Neural cell (in vitro differentiated cells): ENCODE measurements around the gene FAM228B. TPM values are rescaled to one million over a fixed set of nuclear protein-coding genes. Genes with fewer than 3 reads are reported as not detected.

ENCODE experiments used
- H2AFZ ChIP-seq: fragments of 200-600, 300-800 bp; sonication (generic), shearing (Covaris generic); 2 replicates; pipeline ENCODE4 v1.6.0; 2014; ENCODE audit warnings: low read depth, mild to moderate bottlenecking, antibody characterized with exemption, low read length, moderate library complexity
- H3F3A ChIP-seq: fragments of 200-600 bp; shearing (Covaris generic); 2 replicates; pipeline ENCODE4 v1.6.1; 2016; ENCODE audit warnings: mild to moderate bottlenecking, moderate library complexity, mixed read lengths, antibody characterized with exemption, low read length; ENCODE audit not compliant: insufficient read depth, poor library complexity, severe bottlenecking
- H3K27ac ChIP-seq: fragments of 200-600, 300-800 bp; sonication (generic), shearing (Covaris generic); 2 replicates; pipeline ENCODE4 v1.5.1; 2014; ENCODE audit warnings: mild to moderate bottlenecking, low read length, moderate library complexity
- H3K27me3 ChIP-seq: fragments of 300-800, 200-600 bp; sonication (generic), shearing (Covaris generic); 2 replicates; pipeline ENCODE4 v1.6.0; 2014; ENCODE audit warnings: mild to moderate bottlenecking, low read depth, low read length, moderate library complexity; ENCODE audit not compliant: insufficient read depth
- H3K36me3 ChIP-seq: fragments of 300-800, 200-600 bp; sonication (generic), shearing (Covaris generic); 2 replicates; pipeline ENCODE4 v1.5.1; 2014; ENCODE audit warnings: mild to moderate bottlenecking, antibody characterized with exemption, low read length, moderate library complexity; ENCODE audit not compliant: insufficient read depth
- H3K4me2 ChIP-seq: fragments of 300-800, 200-600 bp; sonication (generic), shearing (Covaris generic); 2 replicates; pipeline ENCODE4 v1.6.0; 2014; ENCODE audit warnings: mild to moderate bottlenecking, low read length
- H3K4me3 ChIP-seq: fragments of 300-800, 200-600 bp; sonication (generic), shearing (Covaris generic); 2 replicates; pipeline ENCODE4 v1.5.1; 2014; ENCODE audit warnings: mild to moderate bottlenecking, low read length, moderate library complexity
- H3K79me2 ChIP-seq: fragments of 200-600 bp; shearing (Covaris generic); replicated peaks from 2 replicates; pipeline ENCODE4 v1.6.0; 2014; ENCODE audit warnings: mild to moderate bottlenecking, low read length, moderate library complexity; ENCODE audit not compliant: insufficient read depth
- H3K9ac ChIP-seq: fragments of 300-800, 200-600 bp; sonication (generic), shearing (Covaris generic); 2 replicates; pipeline ENCODE4 v1.6.1; 2016; ENCODE audit warnings: mild to moderate bottlenecking, low read length, mixed read lengths
- H3K9me2 ChIP-seq: fragments of 200-600 bp; shearing (Covaris generic); 2 replicates; pipeline ENCODE4 v1.6.1; 2016; ENCODE audit warnings: mild to moderate bottlenecking, low read length, mixed read lengths; ENCODE audit not compliant: insufficient read depth
- H3K9me3 ChIP-seq: fragments of 200-600, 300-800 bp; sonication (generic), shearing (Covaris generic); 2 replicates; pipeline ENCODE4 v1.6.1; 2016; ENCODE audit warnings: mild to moderate bottlenecking, mixed run types, low read length, moderate library complexity, mixed read lengths
- H4K20me1 ChIP-seq: fragments of 200-600 bp; shearing (Covaris generic); 2 replicates; pipeline ENCODE4 v1.6.1; 2016; ENCODE audit warnings: mild to moderate bottlenecking, mixed run types; ENCODE audit not compliant: insufficient read depth
- CTCF ChIP-seq: fragments of 450-650 bp; IDR thresholded peaks from 2 replicates; pipeline ENCODE4 v1.5.1; 2014; ENCODE audit warnings: antibody characterized with exemption, mild to moderate bottlenecking, moderate library complexity; ENCODE audit not compliant: poor library complexity, severe bottlenecking
- EP300 ChIP-seq: fragments of 450-650 bp; conservative IDR thresholded peaks from 2 replicates; pipeline ENCODE4 v1.6.1; 2014; ENCODE audit warnings: antibody characterized with exemption, mild to moderate bottlenecking, moderate library complexity; ENCODE audit not compliant: poor library complexity, severe bottlenecking
- EZH2 ChIP-seq: fragments of 200-600, 300-800 bp; shearing (Covaris generic), sonication (generic); IDR thresholded peaks from 2 replicates; pipeline ENCODE4 v1.6.1; 2014; ENCODE audit warnings: antibody characterized with exemption, low read length, borderline replicate concordance, mild to moderate bottlenecking; ENCODE audit not compliant: insufficient read depth, poor library complexity, severe bottlenecking
- MXI1 ChIP-seq: fragments of 450-650 bp; conservative IDR thresholded peaks from 2 replicates; pipeline ENCODE4 v1.6.1; 2014; ENCODE audit warnings: antibody characterized with exemption, mild to moderate bottlenecking; ENCODE audit not compliant: poor library complexity, severe bottlenecking
- POLR2AphosphoS5 ChIP-seq: IDR thresholded peaks from 2 replicates; pipeline ENCODE4 v1.6.1; 2012
- RAD21 ChIP-seq: fragments of 450-650 bp; conservative IDR thresholded peaks from 2 replicates; pipeline ENCODE4 v1.6.1; 2014; ENCODE audit warnings: antibody characterized with exemption, mild to moderate bottlenecking, moderate library complexity
- REST ChIP-seq: IDR thresholded peaks from 2 replicates; pipeline ENCODE4 v1.6.1; 2012; ENCODE audit warnings: borderline replicate concordance
- SMC3 ChIP-seq: fragments of 450-650 bp; conservative IDR thresholded peaks from 2 replicates; pipeline ENCODE4 v1.6.1; 2014; ENCODE audit warnings: antibody characterized with exemption, mild to moderate bottlenecking, moderate library complexity; ENCODE audit not compliant: poor library complexity
- TAF1 ChIP-seq: IDR thresholded peaks from 2 replicates; pipeline ENCODE4 v1.6.1; 2012; ENCODE audit warnings: low read depth
- polyA plus RNA-seq: library from polyadenylated mRNA; depleted of rRNA; stranded (reverse); fragments of >200 nt; gene quantifications from 2 replicates; pipeline ENCODE4 v1.2.3, GENCODE V29; 2014

FAM228B gene
- polyA plus RNA-seq, 1 donor from 2014 or later = 22.0 TPM

GRCh38 chr2:24189551-24189950 lies 66.3 kb downstream of the FAM228B start:
- Histone ChIP-seq H4K20me1 (no peaks in the 10 kb centered on the region), H3K36me3 (peaks cover 8% of the 10 kb centered on the region), H3K79me2 (no peaks in the 10 kb centered on the region), H3K4me2 (no peak overlapping the region), H2AFZ (no peak overlapping the region), H3K27ac (no peak overlapping the region), H3K9ac (no peak overlapping the region), H3K9me3 (no peaks in the 10 kb centered on the region), H3K9me2 (no peaks in the 10 kb centered on the region), H3K27me3 (no peaks in the 10 kb centered on the region), H3F3A (no peaks in the 10 kb centered on the region), H3K4me3 (no peak overlapping the region)
- TF ChIP-seq EZH2 = no peak
- TF ChIP-seq MXI1 = no peak
- no peak for TF ChIP-seq POLR2AphosphoS5
- TF ChIP-seq SMC3 = no peak
- no peak for TF ChIP-seq CTCF
- TF ChIP-seq RAD21 = no peak
- no peak for TF ChIP-seq EP300
- no peak for TF ChIP-seq TAF1
- no peak for TF ChIP-seq REST

- H3K9me3 ChIP-seq = no peaks in the 10 kb centered on the region
- no peak overlapping the region for H2AFZ ChIP-seq
- no peak overlapping the region for H3K4me2 ChIP-seq
- no peaks in the 10 kb centered on the region for H4K20me1 ChIP-seq
- no peaks in the 10 kb centered on the region for H3F3A ChIP-seq
- H3K4me3 ChIP-seq = no peak overlapping the region
- no peaks in the 10 kb centered on the region for H3K27me3 ChIP-seq
- H3K9ac ChIP-seq = no peak overlapping the region
- peaks cover 8% of the 10 kb centered on the region for H3K36me3 ChIP-seq
- H3K79me2 ChIP-seq = no peaks in the 10 kb centered on the region
- TF ChIP-seq EP300 (no peak), CTCF (no peak), TAF1 (no peak), SMC3 (no peak), EZH2 (no peak), POLR2AphosphoS5 (no peak), RAD21 (no peak), REST (no peak), MXI1 (no peak)
- no peak overlapping the region for H3K27ac ChIP-seq
- H3K9me2 ChIP-seq = no peaks in the 10 kb centered on the region
Measured at GRCh38 chr2:24190503-24190902, 67.2 kb downstream of the FAM228B start.
